OCI-LY3 (cell line): ENCODE results near the gene PLPPR2.

Experiments used
- EZH2phosphoT487 ChIP-seq: fragments of 200-600 bp; shearing (Covaris generic); IDR thresholded peaks from 2 replicates; pipeline ENCODE4 v1.6.1; 2018; ENCODE audit warnings: antibody characterized with exemption, mixed run types, low read depth
- TF ChIP-seq, protein P1 (sequence below): fragments of 200-600, 300-600 bp; sonication (generic); IDR thresholded peaks from 2 replicates; pipeline ENCODE4 v1.5.1; 2014; ENCODE audit warnings: antibody characterized with exemption, low read length, low read depth

DNA sequence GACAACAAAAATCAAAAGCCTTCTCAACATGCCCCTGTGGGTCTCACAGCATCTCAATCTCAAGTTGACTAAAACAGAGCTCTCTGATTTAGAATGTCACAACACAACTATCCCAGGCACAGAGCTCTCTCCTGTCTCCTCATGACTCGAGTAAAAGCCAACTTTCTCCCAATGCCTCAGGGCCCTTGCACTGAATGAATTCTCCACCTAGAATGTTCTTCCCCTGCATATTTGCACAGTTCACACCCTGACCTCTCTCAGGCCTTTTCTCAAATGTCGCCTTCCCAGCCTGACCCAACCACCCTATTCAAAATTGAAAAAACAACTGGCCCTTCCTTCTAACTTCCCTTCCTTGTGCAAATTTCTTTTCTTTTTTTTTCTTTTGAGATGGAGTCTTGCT is 15.5 kb downstream of the PLPPR2 start:
- TF ChIP-seq, protein P1, sequence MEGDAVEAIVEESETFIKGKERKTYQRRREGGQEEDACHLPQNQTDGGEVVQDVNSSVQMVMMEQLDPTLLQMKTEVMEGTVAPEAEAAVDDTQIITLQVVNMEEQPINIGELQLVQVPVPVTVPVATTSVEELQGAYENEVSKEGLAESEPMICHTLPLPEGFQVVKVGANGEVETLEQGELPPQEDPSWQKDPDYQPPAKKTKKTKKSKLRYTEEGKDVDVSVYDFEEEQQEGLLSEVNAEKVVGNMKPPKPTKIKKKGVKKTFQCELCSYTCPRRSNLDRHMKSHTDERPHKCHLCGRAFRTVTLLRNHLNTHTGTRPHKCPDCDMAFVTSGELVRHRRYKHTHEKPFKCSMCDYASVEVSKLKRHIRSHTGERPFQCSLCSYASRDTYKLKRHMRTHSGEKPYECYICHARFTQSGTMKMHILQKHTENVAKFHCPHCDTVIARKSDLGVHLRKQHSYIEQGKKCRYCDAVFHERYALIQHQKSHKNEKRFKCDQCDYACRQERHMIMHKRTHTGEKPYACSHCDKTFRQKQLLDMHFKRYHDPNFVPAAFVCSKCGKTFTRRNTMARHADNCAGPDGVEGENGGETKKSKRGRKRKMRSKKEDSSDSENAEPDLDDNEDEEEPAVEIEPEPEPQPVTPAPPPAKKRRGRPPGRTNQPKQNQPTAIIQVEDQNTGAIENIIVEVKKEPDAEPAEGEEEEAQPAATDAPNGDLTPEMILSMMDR: no peak
- no peak for TF ChIP-seq EZH2phosphoT487
